OCI-LY1 (cell line): ENCODE measurements around the gene HPDL.

Source experiments
- H2AFZ ChIP-seq: fragments of 200-600 bp; sonication (generic), shearing (Covaris generic); 2 replicates; pipeline ENCODE4 v1.6.0; 2014; ENCODE audit warnings: antibody characterized with exemption, mild to moderate bottlenecking, low read length
- H3F3A ChIP-seq: fragments of 200-600 bp; sonication (generic), shearing (Covaris generic); 2 replicates; pipeline ENCODE4 v1.6.0; 2014; ENCODE audit warnings: mild to moderate bottlenecking, antibody characterized with exemption, low read length, moderate library complexity; ENCODE audit not compliant: insufficient read depth
- H3K27ac ChIP-seq: fragments of 200-600 bp; sonication (generic); 2 replicates; pipeline ENCODE4 v1.5.1; 2014; ENCODE audit warnings: low read length, mixed run types, mild to moderate bottlenecking, low read depth; ENCODE audit not compliant: poor library complexity, severe bottlenecking
- H3K27me3 ChIP-seq: fragments of 200-600 bp; sonication (generic); 2 replicates; pipeline ENCODE4 v1.6.0; 2014; ENCODE audit warnings: antibody characterized with exemption, mild to moderate bottlenecking, low read length, moderate library complexity; ENCODE audit not compliant: insufficient read depth
- H3K36me3 ChIP-seq: fragments of 200-600 bp; sonication (generic); 2 replicates; pipeline ENCODE4 v1.6.1; 2014; ENCODE audit warnings: mild to moderate bottlenecking, antibody characterized with exemption, low read length, moderate library complexity, mixed read lengths; ENCODE audit not compliant: insufficient read depth
- H3K4me1 ChIP-seq: fragments of 200-600 bp; sonication (generic); 2 replicates; pipeline ENCODE4 v1.5.1; 2014; ENCODE audit warnings: mild to moderate bottlenecking, low read length, moderate library complexity; ENCODE audit not compliant: insufficient read depth, severe bottlenecking
- H3K4me2 ChIP-seq: fragments of 200-600 bp; sonication (generic), shearing (Covaris generic); 2 replicates; pipeline ENCODE4 v1.6.1; 2014; ENCODE audit warnings: low read length
- H3K4me3 ChIP-seq: fragments of 200-600 bp; sonication (generic); 2 replicates; pipeline ENCODE4 v1.5.1; 2014; ENCODE audit warnings: low read length, low read depth, mild to moderate bottlenecking, mixed read lengths; ENCODE audit not compliant: poor library complexity, severe bottlenecking
- H3K79me2 ChIP-seq: fragments of 200-600 bp; shearing (Covaris generic); 2 replicates; pipeline ENCODE4 v1.6.1; 2016; ENCODE audit warnings: mixed run types, low read length, mixed read lengths; ENCODE audit not compliant: insufficient read depth
- H3K9ac ChIP-seq: fragments of 200-600 bp; sonication (generic), shearing (Covaris generic); 2 replicates; pipeline ENCODE4 v1.6.1; 2014; ENCODE audit warnings: mild to moderate bottlenecking, low read length, mixed read lengths
- H3K9me2 ChIP-seq: fragments of 200-600 bp; sonication (generic), shearing (Covaris generic); 2 replicates; pipeline ENCODE4 v1.6.1; 2014; ENCODE audit warnings: low read depth, mild to moderate bottlenecking, low read length, mixed read lengths
- H3K9me3 ChIP-seq: fragments of 200-600 bp; shearing (Covaris generic); 2 replicates; pipeline ENCODE4 v1.6.1; 2014; ENCODE audit warnings: low read length, mixed read lengths
- H4K20me1 ChIP-seq: fragments of 200-600 bp; sonication (generic), shearing (Covaris generic); 2 replicates; pipeline ENCODE4 v1.6.0; 2016; ENCODE audit warnings: mild to moderate bottlenecking, low read length; ENCODE audit not compliant: insufficient read depth
- EZH2 ChIP-seq: fragments of 200-600 bp; sonication (generic), shearing (Covaris generic); IDR thresholded peaks from 2 replicates; pipeline ENCODE4 v1.8.0; 2017; ENCODE audit warnings: borderline replicate concordance, mixed run types, mild to moderate bottlenecking, antibody characterized with exemption, low read length, moderate library complexity, mixed read lengths
- TF ChIP-seq, protein P1 (sequence below): fragments of 200-600 bp; sonication (generic), shearing (Covaris generic); IDR thresholded peaks from 2 replicates; pipeline ENCODE4 v1.5.1; 2017; ENCODE audit warnings: mild to moderate bottlenecking, antibody characterized with exemption, low read length, moderate library complexity, mixed read lengths

HPDL gene

GRCh38 chr1:45348020-45348419, 21.3 kb downstream of the HPDL start:
- TF ChIP-seq EZH2: no peak
- H3K9me2 ChIP-seq: no peaks in the 10 kb centered on the region
- no peak overlapping the region for H2AFZ ChIP-seq
- no peaks in the 10 kb centered on the region for H3K79me2 ChIP-seq
- no peaks in the 10 kb centered on the region for H4K20me1 ChIP-seq
- H3K9ac ChIP-seq: no peak overlapping the region
- no peaks in the 10 kb centered on the region for H3F3A ChIP-seq
- H3K36me3 ChIP-seq: peaks cover 29% of the 10 kb centered on the region
- H3K4me2 ChIP-seq: no peak overlapping the region
- H3K4me3 ChIP-seq: no peak overlapping the region
- H3K9me3 ChIP-seq: no peaks in the 10 kb centered on the region
- no peaks in the 10 kb centered on the region for H3K27me3 ChIP-seq
- no peaks in the 10 kb centered on the region for H3K4me1 ChIP-seq
- no peak overlapping the region for H3K27ac ChIP-seq

DNA sequence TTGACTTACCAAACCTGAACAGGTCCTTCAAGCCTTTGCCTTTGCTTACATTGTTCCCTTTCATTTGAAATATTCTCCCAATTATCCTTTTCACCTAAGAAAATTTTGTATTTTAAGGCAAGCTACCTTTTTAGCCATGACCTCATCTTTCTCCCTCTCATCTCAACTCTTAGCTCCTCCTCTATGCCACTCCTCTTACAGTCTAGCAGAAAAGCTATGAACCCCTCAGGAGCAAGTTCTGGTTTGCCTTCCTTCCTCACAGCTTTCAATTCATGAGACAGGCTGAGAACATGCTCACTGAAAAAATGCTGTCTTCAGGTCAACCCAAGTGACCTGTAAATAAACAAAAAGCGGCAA, 21.9 kb downstream of the HPDL start:
- Histone ChIP-seq H3F3A (no peaks in the 10 kb centered on the region), H3K4me3 (no peak overlapping the region), H3K9me3 (no peaks in the 10 kb centered on the region), H3K9ac (no peak overlapping the region), H3K4me1 (no peaks in the 10 kb centered on the region), H2AFZ (no peak overlapping the region), H4K20me1 (no peaks in the 10 kb centered on the region), H3K27me3 (no peaks in the 10 kb centered on the region), H3K27ac (no peak overlapping the region), H3K9me2 (no peaks in the 10 kb centered on the region), H3K4me2 (no peak overlapping the region), H3K79me2 (no peaks in the 10 kb centered on the region), H3K36me3 (peaks cover 23% of the 10 kb centered on the region)
- no peak for TF ChIP-seq EZH2

GRCh38 chr1:45348966-45349677, 22.4 kb downstream of the HPDL start:
- Histone ChIP-seq H2AFZ (no peak overlapping the region), H3K27me3 (no peaks in the 10 kb centered on the region), H3K9me3 (no peaks in the 10 kb centered on the region), H3K9ac (no peak overlapping the region), H3K4me3 (no peak overlapping the region), H3K79me2 (no peaks in the 10 kb centered on the region), H3K36me3 (peaks cover 18% of the 10 kb centered on the region), H3F3A (no peaks in the 10 kb centered on the region), H3K27ac (no peak overlapping the region), H3K4me2 (no peak overlapping the region), H3K9me2 (no peaks in the 10 kb centered on the region), H4K20me1 (no peaks in the 10 kb centered on the region), H3K4me1 (no peaks in the 10 kb centered on the region)
- no peak for TF ChIP-seq EZH2
- TF ChIP-seq, protein P1, sequence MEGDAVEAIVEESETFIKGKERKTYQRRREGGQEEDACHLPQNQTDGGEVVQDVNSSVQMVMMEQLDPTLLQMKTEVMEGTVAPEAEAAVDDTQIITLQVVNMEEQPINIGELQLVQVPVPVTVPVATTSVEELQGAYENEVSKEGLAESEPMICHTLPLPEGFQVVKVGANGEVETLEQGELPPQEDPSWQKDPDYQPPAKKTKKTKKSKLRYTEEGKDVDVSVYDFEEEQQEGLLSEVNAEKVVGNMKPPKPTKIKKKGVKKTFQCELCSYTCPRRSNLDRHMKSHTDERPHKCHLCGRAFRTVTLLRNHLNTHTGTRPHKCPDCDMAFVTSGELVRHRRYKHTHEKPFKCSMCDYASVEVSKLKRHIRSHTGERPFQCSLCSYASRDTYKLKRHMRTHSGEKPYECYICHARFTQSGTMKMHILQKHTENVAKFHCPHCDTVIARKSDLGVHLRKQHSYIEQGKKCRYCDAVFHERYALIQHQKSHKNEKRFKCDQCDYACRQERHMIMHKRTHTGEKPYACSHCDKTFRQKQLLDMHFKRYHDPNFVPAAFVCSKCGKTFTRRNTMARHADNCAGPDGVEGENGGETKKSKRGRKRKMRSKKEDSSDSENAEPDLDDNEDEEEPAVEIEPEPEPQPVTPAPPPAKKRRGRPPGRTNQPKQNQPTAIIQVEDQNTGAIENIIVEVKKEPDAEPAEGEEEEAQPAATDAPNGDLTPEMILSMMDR: no peak

- no peaks in the 10 kb centered on the region for H4K20me1 ChIP-seq
- H3K9ac ChIP-seq: no peak overlapping the region
- no peaks in the 10 kb centered on the region for H3K27me3 ChIP-seq
Observed at GRCh38 chr1:45351508-45351907, 24.8 kb downstream of the HPDL start.

More at GRCh38 chr1:45351508-45351907, 24.8 kb downstream of the HPDL start:
- TF ChIP-seq EZH2: no peak
- TF ChIP-seq, protein P1: no peak
- H2AFZ ChIP-seq: no peak overlapping the region
- no peak overlapping the region for H3K4me2 ChIP-seq
- H3K9me2 ChIP-seq: no peaks in the 10 kb centered on the region
- H3F3A ChIP-seq: no peaks in the 10 kb centered on the region
- no peak overlapping the region for H3K4me3 ChIP-seq
- H3K36me3 ChIP-seq: no peaks in the 10 kb centered on the region
- H3K9me3 ChIP-seq: no peaks in the 10 kb centered on the region
- H3K79me2 ChIP-seq: no peaks in the 10 kb centered on the region
- no peak overlapping the region for H3K27ac ChIP-seq
- H3K4me1 ChIP-seq: peaks cover 11% of the 10 kb centered on the region
